Measurements from ENCODE around the gene ALKBH5. TPM values are rescaled to one million over a fixed set of nuclear protein-coding genes. Genes with fewer than 3 reads are reported as not detected.

Gene ALKBH5
- total and polyA plus RNA-seq, 2 of the 8 experiments (the other 6 are each of a cell fraction or from before 2014, with no cell fraction given), result 63.7 to 86.4 TPM

DNA sequence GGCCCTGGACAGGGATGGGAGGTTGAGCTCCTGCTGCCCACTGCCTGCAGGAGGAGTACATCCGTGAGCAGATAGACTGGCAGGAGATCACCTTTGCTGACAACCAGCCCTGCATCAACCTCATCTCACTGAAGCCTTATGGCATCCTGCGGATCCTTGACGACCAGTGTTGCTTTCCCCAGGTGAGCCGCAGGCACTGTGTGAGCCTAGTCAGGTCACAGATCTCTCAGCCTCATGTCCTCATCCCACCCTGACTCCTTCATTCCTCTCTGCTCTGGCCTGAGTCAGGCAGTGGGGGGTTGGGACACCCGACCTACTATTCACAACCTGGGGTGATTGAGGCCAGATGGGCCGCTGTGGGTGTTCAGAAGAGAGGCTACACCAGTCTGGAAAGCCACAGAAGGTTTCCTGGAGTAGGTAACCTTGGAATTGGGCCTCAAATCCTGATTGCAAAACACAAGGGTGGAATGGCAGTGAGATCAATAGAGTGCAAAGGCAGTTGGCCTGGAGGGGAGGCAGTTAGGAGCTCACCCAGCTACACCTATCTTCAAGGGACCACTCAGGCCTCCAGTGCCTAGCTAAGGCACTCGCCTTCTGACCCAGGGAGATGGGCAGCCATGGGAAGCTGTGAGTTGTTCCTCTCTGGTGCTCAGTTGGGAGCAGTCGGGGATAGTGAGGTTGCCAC, 45.4 kb upstream of the ALKBH5 start (continued):
- TF ChIP-seq, protein P1, sequence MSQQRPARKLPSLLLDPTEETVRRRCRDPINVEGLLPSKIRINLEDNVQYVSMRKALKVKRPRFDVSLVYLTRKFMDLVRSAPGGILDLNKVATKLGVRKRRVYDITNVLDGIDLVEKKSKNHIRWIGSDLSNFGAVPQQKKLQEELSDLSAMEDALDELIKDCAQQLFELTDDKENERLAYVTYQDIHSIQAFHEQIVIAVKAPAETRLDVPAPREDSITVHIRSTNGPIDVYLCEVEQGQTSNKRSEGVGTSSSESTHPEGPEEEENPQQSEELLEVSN (IDR thresholded peaks at IDR 0.05), result no peak
- TF ChIP-seq SP4 (IDR thresholded peaks at IDR 0.05; ENCODE audit: low read length) (no peak), RFX5 (IDR thresholded peaks at IDR 0.05; ENCODE audit: borderline replicate concordance, low read depth, low read length) (no peak)
